Measurements from ENCODE around the gene SMC1A.

DNA sequence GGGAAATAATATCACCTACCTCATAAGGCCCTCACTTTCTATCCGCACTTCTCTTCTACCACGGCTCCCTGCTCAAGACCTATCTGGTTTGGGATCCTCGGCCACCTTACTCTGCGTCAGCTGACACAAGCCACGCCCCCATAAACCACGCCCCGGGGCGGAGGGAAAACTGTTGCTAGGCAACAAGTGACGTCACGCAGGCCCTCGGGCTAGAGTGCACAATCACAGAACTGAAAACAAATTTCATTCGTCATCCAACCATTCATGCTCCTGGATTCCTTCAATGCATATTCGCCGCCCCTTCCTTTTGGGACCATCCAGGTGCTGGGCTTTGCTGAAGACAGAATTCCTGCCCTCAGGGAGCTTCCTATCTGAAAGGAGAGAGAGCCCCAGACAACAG is 66.3 kb downstream of the SMC1A start:
- TF ChIP-seq, protein P1, sequence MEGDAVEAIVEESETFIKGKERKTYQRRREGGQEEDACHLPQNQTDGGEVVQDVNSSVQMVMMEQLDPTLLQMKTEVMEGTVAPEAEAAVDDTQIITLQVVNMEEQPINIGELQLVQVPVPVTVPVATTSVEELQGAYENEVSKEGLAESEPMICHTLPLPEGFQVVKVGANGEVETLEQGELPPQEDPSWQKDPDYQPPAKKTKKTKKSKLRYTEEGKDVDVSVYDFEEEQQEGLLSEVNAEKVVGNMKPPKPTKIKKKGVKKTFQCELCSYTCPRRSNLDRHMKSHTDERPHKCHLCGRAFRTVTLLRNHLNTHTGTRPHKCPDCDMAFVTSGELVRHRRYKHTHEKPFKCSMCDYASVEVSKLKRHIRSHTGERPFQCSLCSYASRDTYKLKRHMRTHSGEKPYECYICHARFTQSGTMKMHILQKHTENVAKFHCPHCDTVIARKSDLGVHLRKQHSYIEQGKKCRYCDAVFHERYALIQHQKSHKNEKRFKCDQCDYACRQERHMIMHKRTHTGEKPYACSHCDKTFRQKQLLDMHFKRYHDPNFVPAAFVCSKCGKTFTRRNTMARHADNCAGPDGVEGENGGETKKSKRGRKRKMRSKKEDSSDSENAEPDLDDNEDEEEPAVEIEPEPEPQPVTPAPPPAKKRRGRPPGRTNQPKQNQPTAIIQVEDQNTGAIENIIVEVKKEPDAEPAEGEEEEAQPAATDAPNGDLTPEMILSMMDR (IDR thresholded peaks at IDR 0.05; ENCODE audit: low read length), result no peak
- TF ChIP-seq EZH2 (optimal IDR thresholded peaks at IDR 0.05; ENCODE audit: low read depth, low read length) (no peak), EZH2phosphoT487 (IDR thresholded peaks at IDR 0.05; ENCODE audit: low read length) (no peak)

All from MM.1S (cell line).